TTC549 (cell line): ENCODE data around the gene STX18.
"Not testable (repeated sequence)": the region's sequence is repeated elsewhere in the genome, so short reads cannot be mapped to it uniquely, and the experiment has no call there.

Source experiments
- FAIRE-seq: peaks from 2 replicates; lab custom pipeline; 2012; peaks lifted over from hg19 to GRCh38; lab: Jason Lieb, UNC

STX18 gene

DNA sequence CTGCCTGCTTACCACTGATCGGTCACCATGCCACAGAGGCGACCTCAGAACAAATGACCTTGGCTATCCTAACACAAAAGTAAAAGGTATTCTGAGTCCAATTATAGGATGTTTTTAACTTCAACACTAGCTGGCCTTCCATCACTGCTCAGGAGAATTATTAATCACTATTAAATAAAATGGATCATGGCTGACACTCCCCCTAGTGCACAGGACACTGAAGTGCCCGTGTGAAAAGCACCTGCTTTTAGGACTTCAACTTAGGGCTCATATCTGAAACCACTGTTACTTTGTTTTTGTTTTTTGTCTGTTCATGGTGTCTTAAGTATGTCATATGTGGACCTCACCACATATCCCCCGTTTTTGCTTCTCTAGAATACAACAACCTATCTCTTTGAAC, 33.9 kb downstream of the STX18 start:
- FAIRE-seq = no peak

DNA sequence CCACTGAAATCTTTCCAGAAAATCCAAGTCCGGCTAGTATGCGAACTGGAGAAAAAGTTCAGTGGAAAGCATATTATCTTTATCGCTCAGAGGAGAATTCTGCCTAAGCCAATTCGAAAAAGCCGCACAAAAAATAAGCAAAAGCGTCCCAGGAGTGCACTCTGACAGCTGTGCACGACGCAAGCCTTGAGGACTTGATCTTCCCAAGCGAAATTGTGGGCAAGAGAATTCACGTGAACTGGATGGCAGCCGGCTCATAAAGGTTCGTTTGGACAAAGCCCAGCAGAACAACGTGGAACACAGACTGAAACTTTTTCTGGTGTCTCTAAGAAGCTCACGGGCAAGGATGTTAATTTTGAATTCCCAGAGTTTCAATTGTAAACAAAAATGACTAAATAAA, 34.4 kb downstream of the STX18 start:
- FAIRE-seq = no peak

DNA sequence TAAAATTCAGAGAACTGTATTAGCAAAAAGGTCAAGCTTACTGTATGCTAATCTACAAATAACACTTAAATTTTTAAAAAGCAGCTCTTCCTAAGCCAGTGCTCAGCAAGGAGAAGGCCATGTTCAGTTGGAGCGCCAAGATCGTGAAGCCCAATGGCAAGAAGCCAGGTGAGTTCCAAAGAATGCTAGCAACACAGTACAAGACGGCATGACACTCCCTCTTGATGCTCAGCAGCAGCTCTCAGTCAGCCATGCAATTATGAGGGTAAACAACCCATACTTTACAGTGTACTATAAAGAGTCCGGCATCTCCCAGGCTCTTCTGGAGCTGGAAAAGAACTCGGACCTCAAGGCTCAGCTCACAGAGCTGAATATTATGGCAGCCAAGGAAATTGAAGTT, 34.9 kb downstream of the STX18 start:
- FAIRE-seq = no peak

DNA sequence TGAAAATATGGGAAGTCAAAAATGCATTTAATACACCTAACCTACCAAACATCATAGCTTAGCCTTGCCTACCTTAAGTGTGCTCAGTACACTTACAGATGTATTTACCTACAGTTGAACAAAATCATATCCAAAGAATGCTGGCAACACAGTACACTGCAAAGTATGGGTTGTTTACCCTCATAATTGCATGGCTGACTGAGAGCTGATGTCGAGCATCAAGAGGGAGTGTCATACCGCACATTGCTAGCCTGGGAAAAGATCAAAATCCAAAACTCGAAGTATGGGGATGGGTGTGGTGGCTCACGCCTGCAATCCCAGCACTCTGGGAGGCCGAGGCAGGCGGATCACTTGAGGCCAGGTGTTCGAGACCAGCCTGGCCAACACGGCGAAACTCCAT, 36.6 kb downstream of the STX18 start:
- not testable (repeated sequence) for FAIRE-seq

DNA sequence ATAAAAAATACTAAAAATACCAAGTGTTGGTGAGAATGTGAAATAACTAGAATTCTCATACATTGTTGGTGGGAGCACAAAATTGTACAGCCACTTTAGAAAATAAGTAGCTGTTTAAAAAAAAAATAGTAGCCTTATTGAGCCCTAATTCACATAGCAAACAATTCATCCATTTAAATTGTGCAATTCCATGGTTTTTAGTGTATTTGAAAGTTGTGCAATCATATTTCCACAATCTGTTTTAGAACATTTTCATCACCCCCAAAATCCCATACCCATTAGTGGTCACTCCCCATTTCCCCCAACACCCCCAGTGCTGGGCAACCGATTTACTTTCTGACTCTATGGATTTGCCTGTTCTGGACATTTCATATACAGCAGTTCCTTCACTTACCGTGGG, 37.1 kb downstream of the STX18 start:
- no peak for FAIRE-seq

DNA sequence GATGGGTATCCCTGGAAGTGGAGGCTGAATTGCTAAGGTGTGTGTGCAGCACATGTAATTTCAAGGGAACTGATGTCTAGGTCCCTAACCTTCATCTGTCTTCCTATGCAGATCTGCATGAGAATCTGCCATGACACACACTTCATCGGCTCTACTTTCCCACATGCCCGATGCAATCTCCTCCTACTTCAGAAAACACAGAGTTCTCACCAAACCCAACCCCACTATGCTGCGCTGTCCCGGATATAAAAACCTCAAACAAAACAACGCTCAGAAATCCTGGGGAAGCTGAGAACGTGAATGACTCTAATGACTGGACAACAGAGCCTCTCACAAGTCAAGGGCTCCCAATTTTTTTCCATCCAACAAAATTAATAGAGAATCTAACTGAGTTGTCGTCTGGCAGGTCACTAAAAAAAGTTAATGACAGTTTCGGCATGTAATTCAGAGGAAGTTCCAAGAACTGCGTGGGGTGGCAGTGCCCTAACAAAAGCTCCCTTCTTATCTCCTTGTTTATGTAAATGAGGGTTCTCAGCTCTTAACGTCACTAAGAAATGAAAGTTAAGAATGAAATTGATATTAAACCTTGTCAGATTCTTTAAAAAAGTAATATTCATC, 39.0 kb downstream of the STX18 start:
- FAIRE-seq = peak; percentile 75

DNA sequence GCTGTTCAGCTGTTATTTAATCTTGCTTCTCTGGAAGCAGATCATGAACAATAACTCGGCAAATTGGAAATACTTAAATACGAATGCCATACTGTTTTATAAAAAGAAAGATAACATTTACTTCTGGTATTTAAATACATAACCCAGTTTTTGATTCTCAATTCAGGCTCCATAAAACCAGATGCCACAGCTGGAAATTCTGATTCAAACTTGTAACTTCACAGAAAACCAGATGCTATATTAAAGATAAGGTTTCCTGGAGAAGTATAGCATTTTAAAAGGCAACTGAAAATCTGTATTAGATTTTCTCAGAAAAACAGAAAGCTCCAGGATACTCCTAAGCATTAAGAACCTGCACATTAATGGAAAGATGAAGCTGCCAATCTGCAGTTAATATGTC, 40.2 kb downstream of the STX18 start:
- peak; percentile 29 for FAIRE-seq

DNA sequence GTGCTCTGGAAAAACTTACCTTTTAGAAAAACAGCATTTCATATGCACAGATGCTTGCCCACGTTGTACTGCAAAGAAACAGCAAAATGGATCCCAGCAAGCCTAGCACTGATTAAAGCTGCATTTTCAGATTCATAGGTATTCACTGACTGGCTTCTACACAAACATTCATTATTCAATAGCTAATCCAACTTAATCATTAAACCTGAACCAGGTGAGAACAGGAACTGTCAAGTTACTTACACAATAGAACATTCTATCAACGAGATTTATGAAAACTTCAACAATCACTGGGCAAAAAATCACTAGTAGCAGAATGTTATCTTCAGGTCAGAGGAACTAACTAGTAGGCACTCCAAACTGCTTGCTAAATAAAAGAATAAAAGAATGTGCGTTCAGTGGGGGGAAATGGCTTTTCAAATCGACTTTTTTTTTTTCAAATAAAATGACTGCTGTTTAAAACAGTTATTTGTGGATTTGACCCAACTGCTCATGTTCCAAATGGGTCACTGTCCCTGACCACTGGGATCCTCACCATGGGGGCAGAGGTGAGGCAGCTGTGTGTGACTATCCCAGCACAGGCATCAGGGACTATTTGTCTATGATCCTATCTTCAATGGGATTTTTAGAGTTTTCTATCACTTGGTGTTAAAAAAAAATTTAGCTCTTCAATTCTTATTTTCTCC, 42.3 kb downstream of the STX18 start:
- peak; percentile 41 for FAIRE-seq

DNA sequence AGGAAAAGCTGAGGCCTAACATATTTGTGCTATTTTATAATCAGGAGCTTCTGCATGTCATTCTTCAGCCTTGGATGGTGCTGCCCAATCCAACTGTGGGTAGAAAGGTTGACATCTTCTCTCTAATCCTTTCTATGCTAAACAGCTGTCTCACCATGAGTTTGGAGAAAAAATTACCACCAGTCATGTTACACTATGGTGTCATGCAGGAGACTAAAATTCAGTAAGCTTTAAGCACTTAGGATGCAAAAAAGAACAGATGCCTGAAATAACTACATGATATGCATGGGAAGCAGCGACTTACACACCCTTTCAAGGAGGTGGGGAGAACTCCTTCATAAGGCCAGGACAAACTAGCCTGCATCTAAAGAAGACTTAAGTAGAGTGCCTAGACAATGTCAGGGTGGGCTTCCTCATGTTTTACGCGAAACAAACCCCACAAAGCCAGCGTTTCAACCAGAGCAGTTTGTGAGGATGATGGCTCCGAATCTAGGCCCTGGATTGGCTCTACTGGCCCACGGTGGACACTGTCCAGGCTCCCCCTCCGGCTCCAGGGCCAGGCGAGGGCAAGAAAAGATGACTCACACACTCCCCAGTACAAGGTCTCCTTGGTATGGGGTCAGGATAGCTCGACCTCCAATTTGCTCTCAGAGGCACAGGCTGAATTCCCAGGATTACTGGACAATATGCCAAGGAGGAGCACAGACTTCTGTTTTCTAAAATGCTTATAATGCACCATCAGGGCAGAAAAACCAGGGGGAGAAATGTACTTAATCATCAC, 45.1 kb downstream of the STX18 start:
- peak; percentile 53 for FAIRE-seq

DNA sequence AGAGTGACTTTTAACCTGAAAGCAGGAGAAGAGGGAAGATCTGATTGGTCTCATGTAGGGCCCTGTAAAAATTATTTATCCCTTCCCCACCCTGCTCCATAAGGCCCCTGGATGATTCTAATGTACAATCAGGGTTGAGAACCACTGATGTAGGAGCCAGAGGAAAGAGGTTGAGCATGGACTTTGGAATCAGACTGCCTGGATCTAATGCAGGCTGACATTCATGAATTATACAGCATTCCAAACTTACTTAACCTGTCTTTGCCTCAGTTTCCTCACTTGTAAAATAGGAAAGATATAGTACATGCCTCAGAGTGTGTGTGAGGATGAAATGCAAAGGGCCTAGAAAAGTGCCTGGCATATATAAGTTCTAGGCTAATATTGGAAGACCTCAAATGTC, 47.0 kb downstream of the STX18 start:
- no peak for FAIRE-seq

DNA sequence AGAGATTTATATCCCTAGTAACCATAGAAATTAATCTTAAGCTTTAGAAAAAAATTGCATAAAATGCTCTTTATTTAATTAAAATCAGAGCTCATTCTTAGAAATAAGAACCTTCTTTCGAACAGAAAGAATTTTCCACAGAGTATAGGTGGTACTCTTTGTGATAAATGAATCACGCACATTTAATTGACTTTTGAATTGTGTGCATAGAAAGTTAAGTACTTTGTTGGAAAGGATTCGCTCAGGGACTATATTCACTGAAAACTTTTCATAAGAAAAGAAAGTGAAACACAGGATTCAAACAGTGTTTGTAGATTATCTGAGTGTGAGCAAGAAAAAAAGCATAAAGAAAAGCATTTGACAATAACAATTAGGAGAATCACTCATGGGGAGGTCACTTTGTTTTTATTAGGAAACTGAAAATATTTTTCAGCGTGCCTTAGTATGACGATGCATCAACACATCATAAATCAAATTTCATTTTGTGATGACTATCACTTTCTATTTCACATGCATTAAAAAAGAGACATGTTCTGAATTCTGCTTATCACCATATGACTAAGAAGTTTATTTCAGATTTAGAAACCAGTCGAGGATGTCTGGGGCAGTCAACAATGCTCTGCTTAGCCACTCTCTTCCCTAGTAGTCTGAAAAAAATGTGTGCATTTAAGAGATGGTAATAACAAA, 49.5 kb downstream of the STX18 start:
- no peak for FAIRE-seq

DNA sequence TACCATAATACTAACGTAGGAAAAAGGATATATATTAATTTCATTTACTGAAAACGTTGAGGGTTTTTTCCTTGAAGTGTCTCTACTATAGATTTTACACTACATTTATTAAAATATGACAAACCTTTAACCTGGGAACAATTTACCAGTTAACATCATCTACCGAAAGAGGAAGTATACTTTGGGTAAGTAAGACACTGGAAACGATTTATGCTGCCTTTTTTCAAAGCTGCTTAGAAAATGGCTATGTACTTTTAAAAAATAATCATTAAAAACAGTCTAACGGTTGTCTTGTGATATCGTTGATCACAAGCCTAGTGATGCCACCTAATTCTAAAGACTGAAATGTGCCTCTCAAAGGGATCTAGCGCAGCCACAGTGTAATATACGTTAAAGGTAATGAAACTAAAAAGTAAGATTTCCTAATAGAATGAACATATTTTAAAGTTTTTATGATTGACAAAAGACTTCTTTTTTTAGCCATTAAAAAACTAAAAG, 50.4 kb downstream of the STX18 start:
- FAIRE-seq = no peak

DNA sequence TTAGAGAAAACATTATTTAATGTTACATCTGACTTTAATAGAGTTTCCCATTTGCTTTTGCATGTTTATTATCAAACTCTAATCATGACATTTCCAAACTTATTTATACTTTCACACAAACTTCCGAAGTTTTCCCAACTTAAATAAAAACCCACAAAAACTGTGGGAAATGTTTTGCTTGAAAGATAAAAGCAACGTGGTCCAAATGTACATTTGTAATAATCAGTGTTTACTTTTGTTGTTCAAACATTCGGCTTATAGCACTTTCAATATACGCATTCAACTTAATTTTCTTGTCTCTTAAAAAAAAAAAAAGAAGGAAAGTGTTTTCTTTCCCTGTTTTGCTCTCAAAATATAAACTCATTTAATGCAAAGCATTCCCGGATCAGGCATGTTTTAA, 51.0 kb downstream of the STX18 start:
- peak; percentile 99 for FAIRE-seq

DNA sequence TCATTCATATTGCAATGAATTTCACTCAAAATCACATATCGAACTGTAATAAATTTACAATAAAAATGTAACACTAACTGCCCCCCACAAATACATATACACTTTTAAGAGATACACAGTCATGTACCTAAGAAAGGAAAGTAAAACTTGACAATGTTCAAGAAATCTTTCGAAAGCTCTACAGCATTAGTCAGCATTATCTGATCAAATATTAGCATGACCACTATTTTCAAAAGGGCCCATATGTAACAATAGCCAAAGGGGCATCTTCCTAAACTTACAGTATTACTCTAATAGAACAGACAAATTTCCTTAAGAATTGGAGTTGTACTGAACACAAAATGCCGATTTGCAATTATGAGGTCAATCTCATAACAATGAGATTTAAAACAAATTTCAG, 51.8 kb downstream of the STX18 start:
- no peak for FAIRE-seq

DNA sequence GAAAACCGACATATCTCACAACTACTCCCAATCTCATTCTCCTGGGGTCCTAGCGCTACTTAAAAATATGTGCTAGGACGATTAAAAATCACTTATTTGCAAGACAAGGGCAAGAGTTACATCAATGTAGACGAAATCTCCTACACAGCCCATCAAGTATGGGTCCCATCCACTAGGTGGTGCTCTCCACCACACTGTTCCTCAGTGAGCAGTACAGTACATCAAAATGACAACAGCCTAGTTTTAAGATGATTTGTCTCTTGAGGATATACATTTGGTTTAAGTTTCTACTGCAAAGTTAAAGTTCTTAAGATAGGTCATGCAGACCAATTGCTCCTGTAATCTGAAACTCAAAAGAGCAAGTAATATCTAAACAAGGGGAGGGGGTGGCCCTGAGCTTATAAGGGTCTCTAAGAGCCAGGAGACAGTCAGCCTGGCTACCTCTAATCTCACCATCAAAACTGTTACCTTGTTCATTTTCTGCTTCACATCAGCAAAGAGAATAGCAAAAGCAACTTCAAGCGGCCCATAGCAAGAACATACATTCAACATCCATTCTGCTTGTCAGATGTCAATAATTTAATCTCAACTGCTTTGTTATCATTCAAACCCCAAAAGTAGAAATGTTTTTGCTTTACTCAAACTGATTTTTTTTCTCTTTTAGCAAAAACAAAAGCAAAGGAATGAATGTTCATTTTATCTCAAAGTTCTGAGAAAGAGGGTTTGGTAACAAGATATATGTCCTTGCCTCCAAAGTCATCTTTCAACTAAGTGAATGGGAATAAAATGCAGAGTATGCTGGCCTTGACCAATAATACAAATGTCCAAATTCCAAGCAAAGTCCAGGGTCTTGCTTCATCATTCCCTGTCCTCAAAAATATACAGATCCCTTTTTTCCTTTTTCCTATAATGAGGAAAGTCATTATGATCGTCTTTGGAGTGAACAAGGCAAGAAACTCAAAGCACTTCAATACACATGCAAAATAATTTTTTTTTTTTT, 53.1 kb downstream of the STX18 start:
- peak; percentile 99 for FAIRE-seq

DNA sequence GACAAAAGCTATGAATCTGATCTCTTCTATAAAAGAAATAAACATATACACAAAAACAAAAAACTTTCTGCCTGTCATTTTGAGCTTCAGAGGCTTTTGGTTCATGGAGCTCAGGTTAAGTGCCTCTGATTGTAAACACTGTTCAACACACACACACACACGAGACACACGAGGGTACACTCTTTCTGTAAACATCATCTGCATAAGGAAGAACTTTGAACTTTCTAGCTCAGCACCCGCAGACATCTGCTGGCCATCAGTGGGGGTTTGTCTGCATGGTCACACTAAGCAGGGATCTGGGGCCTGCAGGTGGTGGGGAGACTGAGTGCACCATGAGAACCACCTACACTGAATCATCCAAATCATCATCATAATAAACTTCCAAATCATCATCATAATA, 54.9 kb downstream of the STX18 start:
- FAIRE-seq = no peak

DNA sequence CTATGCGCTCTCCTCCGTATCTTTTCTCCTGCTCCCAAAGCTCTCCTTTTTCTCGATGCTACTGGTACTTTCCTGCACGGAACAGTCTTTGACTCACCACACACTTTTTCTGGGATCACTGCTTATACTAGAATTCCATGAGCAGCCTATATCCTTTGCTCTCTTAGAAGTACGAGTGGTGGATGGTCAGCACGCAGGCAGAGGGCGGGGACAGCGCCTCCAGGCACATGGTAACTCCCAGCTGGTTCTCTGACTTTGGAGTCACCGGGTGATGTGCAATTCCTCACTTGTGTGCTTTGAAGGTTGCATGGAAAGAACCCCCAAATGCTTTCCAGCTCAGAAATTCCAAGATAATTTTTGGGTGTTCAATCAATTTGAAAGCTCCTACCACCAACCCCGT, 56.0 kb downstream of the STX18 start:
- no peak for FAIRE-seq

DNA sequence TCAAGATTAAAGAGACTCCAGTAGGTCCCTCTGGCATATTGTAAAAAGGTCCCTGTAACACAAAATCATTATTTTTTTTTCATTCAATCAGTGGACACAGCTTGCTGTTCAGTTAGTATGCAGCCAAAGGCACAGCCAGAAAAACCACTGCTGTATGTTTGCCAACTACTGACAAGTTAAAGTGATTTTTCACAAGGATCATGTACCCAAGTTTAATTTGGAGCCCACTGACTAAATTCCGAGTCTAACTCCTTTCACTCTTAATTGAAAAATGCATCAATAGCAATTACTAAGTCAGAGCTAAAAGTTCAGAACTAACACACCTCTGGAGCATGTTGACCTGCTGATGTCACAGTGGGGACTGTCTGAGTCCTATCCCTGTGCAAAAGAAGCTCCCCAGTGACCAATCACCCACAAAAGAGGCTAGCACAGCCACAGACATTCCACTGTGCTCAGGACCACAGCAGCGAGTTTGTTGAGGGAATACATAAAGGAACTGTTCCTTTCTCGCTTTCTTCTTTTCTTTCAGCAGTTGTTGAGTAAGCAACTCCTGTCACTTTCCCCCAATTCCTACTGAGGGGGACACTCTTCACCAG, 60.4 kb downstream of the STX18 start:
- FAIRE-seq = no peak

DNA sequence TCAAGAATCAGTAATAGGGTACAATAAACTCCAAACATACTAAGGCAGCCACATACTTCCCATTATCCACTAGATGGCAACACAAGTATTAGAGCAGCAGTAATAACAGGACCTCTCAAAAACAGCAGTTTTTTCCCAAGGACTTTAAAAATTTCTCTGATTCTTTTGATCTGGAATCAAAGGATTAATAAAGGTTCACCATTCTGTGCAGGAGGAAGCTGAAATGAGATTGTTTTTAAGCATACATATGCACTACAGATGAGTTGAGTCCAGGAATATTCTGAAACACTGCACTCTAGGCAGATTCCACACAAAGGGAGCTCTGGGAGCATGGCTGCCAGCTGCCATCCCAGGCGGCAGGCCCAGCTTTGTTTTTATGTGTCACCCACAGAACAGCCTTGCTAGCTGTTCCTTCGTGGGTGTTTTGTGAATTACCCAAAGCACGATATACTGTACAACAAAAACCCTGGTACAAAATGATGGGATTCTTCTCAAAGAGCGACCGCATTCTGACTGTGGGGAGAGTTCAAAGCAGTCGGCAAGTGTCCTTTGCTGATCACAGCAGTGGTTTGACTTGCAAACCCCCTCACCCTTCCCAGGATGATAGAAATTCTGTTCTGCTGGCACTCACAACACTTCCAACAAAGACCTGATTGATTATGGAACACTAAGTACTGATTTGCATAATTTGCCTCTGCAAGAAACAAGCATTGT, 61.0 kb downstream of the STX18 start:
- peak; percentile 77 for FAIRE-seq

DNA sequence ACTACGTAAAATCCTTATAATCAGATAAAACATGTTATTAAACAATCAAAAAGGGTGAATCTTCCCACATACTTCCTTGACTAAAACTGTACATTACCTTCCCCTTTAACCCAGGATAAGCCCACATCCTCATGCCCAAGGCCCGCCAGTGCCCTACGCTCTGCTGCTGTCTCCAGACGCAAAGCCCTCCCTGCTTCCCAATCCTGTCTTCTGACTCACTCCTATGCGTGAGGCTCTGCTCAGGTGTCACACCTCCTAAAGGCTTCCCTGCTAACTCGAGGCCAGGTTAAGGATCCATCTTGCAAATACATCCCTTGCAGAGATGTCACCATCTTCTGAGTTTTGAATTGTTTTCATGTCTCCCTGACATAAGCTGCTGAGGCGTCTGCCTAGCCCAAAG, 61.6 kb downstream of the STX18 start:
- no peak for FAIRE-seq
